ENCODE measurements around the gene TIMP3. TPM values are rescaled to one million over a fixed set of nuclear protein-coding genes. Genes with fewer than 3 reads are reported as not detected.
A peak's percentile ranks its signal among the peaks of the same experiment; 100 is the strongest.

TIMP3 gene
- total and polyA plus RNA-seq, 2 donors, result 8.7 to 29.7 TPM

DNA sequence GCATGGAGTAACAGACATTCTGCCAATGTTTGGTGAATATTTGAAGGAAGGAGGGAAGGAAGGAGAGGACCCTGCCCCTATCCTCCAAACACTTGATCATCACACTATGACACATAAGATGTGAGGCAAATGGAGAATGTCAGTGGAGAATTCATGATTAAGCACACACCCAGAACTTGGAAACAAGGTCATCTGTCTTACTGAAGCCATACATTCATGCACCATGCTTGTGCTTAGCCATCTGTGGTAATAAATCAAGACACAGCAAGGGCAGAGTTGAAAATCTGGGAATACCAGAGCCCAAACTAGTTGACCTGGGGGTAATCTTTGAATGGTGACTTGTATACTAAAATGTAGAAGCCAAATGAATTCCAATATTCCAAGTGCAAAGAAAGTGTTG, 7.9 kb upstream of the TIMP3 start:
- peaks cover 13 to 26% of the 10 kb centered on the region in 2 donors for H3K4me1 ChIP-seq (ENCODE audit: control insufficient read depth in 2 of 2, insufficient read depth in 2 of 2, low read length in 2 of 2)
- no peaks in the 10 kb centered on the region for H3K27me3 ChIP-seq (ENCODE audit: control insufficient read depth in 2 of 2, insufficient read depth in 1 of 2, low read length in 1 of 2)
- H3K4me3 ChIP-seq (ENCODE audit: low read length in 2 of 2), result no peak overlapping the region
- H3K36me3 ChIP-seq (ENCODE audit: control insufficient read depth in 2 of 2, insufficient read depth in 2 of 2, low read length in 1 of 2), result no peaks in the 10 kb centered on the region
- no peak overlapping the region for H3K27ac ChIP-seq (ENCODE audit: low read depth in 1 of 2, low read length in 1 of 2)
- DNase-seq (ENCODE audit: low read depth in 6 of 9, low spot score in 9 of 9), result no peak
- no peaks in the 10 kb centered on the region for H3K9me3 ChIP-seq (ENCODE audit: control insufficient read depth in 2 of 2, insufficient read depth in 1 of 2, low read length in 1 of 2)

DNA sequence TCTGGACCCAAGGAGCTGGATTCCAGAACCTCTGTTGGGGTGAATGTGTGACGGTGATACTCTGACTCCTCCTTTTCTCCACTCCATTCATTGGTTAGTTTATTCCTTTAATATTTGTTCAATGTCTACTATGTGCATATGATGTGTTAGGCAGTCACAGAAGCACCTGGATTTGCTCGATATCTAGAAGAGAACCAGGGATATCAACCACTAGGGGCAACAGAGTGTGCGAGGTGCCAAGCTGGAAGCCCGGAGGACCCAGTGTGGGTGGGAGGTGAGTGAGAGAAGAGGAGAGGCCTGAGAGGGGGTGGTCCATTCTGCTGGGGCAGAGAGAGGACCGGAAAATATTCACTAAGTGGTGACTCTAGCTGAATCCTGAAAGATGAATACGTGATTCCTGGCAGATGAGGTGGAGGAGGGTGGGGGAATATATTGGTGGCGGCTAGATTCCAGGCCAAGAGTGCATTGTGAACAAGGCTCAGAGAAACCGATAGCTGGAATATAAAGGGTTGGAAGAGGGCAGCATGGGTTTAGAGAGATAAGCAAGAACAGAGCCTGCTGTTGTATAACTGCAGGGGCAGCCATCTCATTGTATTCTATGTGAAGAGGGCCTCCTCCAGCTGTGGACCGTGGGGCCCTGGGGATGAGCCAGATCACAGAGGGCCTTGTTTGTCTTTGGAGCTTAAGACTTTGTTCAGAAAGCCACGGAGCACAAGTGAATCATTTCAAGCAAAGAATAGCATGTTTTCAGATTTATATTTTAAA, 6.9 kb upstream of the TIMP3 start:
- peaks cover 13 to 26% of the 10 kb centered on the region in 2 donors for H3K4me1 ChIP-seq (ENCODE audit: control insufficient read depth in 2 of 2, insufficient read depth in 2 of 2, low read length in 2 of 2)
- H3K27ac ChIP-seq (ENCODE audit: low read depth in 1 of 2, low read length in 1 of 2), result no peak overlapping the region
- DNase-seq (ENCODE audit: low read depth in 6 of 9, low spot score in 9 of 9), result no peak
- H3K27me3 ChIP-seq (ENCODE audit: control insufficient read depth in 2 of 2, insufficient read depth in 1 of 2, low read length in 1 of 2), result no peaks in the 10 kb centered on the region
- no peaks in the 10 kb centered on the region for H3K9me3 ChIP-seq (ENCODE audit: control insufficient read depth in 2 of 2, insufficient read depth in 1 of 2, low read length in 1 of 2)
- no peaks in the 10 kb centered on the region for H3K36me3 ChIP-seq (ENCODE audit: control insufficient read depth in 2 of 2, insufficient read depth in 2 of 2, low read length in 1 of 2)
- H3K4me3 ChIP-seq (ENCODE audit: low read length in 2 of 2), result no peak overlapping the region
- WGBS, result 90% methylated on average over 10 of the region's 10 CpGs

DNA sequence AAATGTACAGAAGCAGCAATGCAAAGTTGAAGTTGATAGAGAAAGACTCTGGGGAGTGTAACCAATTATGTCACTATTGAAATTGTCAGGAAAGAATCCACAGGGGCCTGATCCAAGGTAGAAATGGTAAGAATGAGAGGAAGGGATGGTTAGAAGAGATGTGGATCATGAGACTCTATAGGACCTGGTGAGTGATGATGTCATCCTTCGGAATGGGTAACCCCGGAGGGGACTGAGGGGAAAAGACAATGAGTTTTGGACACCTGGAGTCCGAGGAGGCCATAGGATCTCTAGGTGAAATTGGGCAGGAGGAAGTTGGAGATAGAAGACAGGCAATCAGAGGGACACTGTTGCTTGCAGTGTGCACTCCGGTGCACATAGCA, 6.3 kb upstream of the TIMP3 start:
- no peaks in the 10 kb centered on the region for H3K9me3 ChIP-seq (ENCODE audit: control insufficient read depth in 2 of 2, insufficient read depth in 1 of 2, low read length in 1 of 2)
- no peak overlapping the region for H3K4me3 ChIP-seq (ENCODE audit: low read length in 2 of 2)
- H3K27ac ChIP-seq (ENCODE audit: low read depth in 1 of 2, low read length in 1 of 2), result no peak overlapping the region
- H3K4me1 ChIP-seq (ENCODE audit: control insufficient read depth in 2 of 2, insufficient read depth in 2 of 2, low read length in 2 of 2), result peaks cover 13 to 26% of the 10 kb centered on the region in 2 donors
- WGBS, result 98% methylated on average over 4 of the region's 4 CpGs
- H3K27me3 ChIP-seq (ENCODE audit: control insufficient read depth in 2 of 2, insufficient read depth in 1 of 2, low read length in 1 of 2), result peaks cover 0 to 2% of the 10 kb centered on the region in 2 donors
- no peaks in the 10 kb centered on the region for H3K36me3 ChIP-seq (ENCODE audit: control insufficient read depth in 2 of 2, insufficient read depth in 2 of 2, low read length in 1 of 2)
- DNase-seq (ENCODE audit: low read depth in 6 of 9, low spot score in 9 of 9), result no peak

GRCh38 chr22:32796865-32797573, 4.5 kb upstream of the TIMP3 start:
- 15% methylated on average over 17 of the region's 17 CpGs for WGBS
- Histone ChIP-seq H3K27me3 (ENCODE audit: control insufficient read depth in 2 of 2, insufficient read depth in 1 of 2, low read length in 1 of 2) (peaks cover 14 to 19% of the 10 kb centered on the region in 2 donors), H3K9me3 (ENCODE audit: control insufficient read depth in 2 of 2, insufficient read depth in 1 of 2, low read length in 1 of 2) (no peaks in the 10 kb centered on the region), H3K4me3 (ENCODE audit: low read length in 2 of 2) (no peak overlapping the region), H3K4me1 (ENCODE audit: control insufficient read depth in 2 of 2, insufficient read depth in 2 of 2, low read length in 2 of 2) (peaks cover 18 to 37% of the 10 kb centered on the region in 2 donors), H3K27ac (ENCODE audit: low read depth in 1 of 2, low read length in 1 of 2) (no peak overlapping the region), H3K36me3 (ENCODE audit: control insufficient read depth in 2 of 2, insufficient read depth in 2 of 2, low read length in 1 of 2) (no peaks in the 10 kb centered on the region)
- peak; percentile 49 to 86 (median 67) for DNase-seq (ENCODE audit: low read depth in 6 of 9, low spot score in 9 of 9)

GRCh38 chr22:32799496-32799895, 2.0 kb upstream of the TIMP3 start:
- Histone ChIP-seq H3K27me3 (ENCODE audit: control insufficient read depth in 2 of 2, insufficient read depth in 1 of 2, low read length in 1 of 2) (peaks cover 26 to 31% of the 10 kb centered on the region in 2 donors), H3K4me1 (ENCODE audit: control insufficient read depth in 2 of 2, insufficient read depth in 2 of 2, low read length in 2 of 2) (peaks cover 20 to 47% of the 10 kb centered on the region in 2 donors), H3K9me3 (ENCODE audit: control insufficient read depth in 2 of 2, insufficient read depth in 1 of 2, low read length in 1 of 2) (no peaks in the 10 kb centered on the region), H3K36me3 (ENCODE audit: control insufficient read depth in 2 of 2, insufficient read depth in 2 of 2, low read length in 1 of 2) (no peaks in the 10 kb centered on the region), H3K27ac (ENCODE audit: low read depth in 1 of 2, low read length in 1 of 2) (no peak overlapping the region), H3K4me3 (ENCODE audit: low read length in 2 of 2) (no peak overlapping the region)
- WGBS, result 97% methylated on average over 6 of the region's 6 CpGs
- DNase-seq (ENCODE audit: low read depth in 6 of 9, low spot score in 9 of 9), result no peak

- WGBS, result 95% methylated on average over 8 of the region's 8 CpGs
- no peak for DNase-seq (ENCODE audit: low read depth in 6 of 9, low spot score in 9 of 9)
- Histone ChIP-seq H3K36me3 (ENCODE audit: control insufficient read depth in 2 of 2, insufficient read depth in 2 of 2, low read length in 1 of 2) (no peaks in the 10 kb centered on the region), H3K9me3 (ENCODE audit: control insufficient read depth in 2 of 2, insufficient read depth in 1 of 2, low read length in 1 of 2) (no peaks in the 10 kb centered on the region), H3K27me3 (ENCODE audit: control insufficient read depth in 2 of 2, insufficient read depth in 1 of 2, low read length in 1 of 2) (peaks cover 26 to 31% of the 10 kb centered on the region in 2 donors), H3K4me1 (ENCODE audit: control insufficient read depth in 2 of 2, insufficient read depth in 2 of 2, low read length in 2 of 2) (peaks cover 18 to 38% of the 10 kb centered on the region in 2 donors), H3K4me3 (ENCODE audit: low read length in 2 of 2) (no peak overlapping the region), H3K27ac (ENCODE audit: low read depth in 1 of 2, low read length in 1 of 2) (no peak overlapping the region)
Observed at GRCh38 chr22:32800158-32800882, 1.2 kb upstream of the TIMP3 start.

- Histone ChIP-seq H3K4me3 (ENCODE audit: low read length in 2 of 2) (peak overlapping the region in 1 of 2 donors; percentile 49), H3K36me3 (ENCODE audit: control insufficient read depth in 2 of 2, insufficient read depth in 2 of 2, low read length in 1 of 2) (no peaks in the 10 kb centered on the region), H3K27ac (ENCODE audit: low read depth in 1 of 2, low read length in 1 of 2) (no peak overlapping the region), H3K27me3 (ENCODE audit: control insufficient read depth in 2 of 2, insufficient read depth in 1 of 2, low read length in 1 of 2) (peaks cover 26 to 31% of the 10 kb centered on the region in 2 donors), H3K4me1 (ENCODE audit: control insufficient read depth in 2 of 2, insufficient read depth in 2 of 2, low read length in 2 of 2) (peaks cover 14 to 32% of the 10 kb centered on the region in 2 donors), H3K9me3 (ENCODE audit: control insufficient read depth in 2 of 2, insufficient read depth in 1 of 2, low read length in 1 of 2) (no peaks in the 10 kb centered on the region)
- 32% methylated on average over 21 of the region's 21 CpGs for WGBS
- no peak for DNase-seq (ENCODE audit: low read depth in 6 of 9, low spot score in 9 of 9)
Observed at GRCh38 chr22:32800994-32801536, 440 bp upstream of the TIMP3 start.

GRCh38 chr22:32802237-32802765, 796 bp downstream of the TIMP3 start:
- 16% methylated on average over 15 of the region's 15 CpGs for WGBS
- peak overlapping the region in 1 of 2 donors; percentile 8 for H3K27ac ChIP-seq (ENCODE audit: low read depth in 1 of 2, low read length in 1 of 2)
- no peak for DNase-seq (ENCODE audit: low read depth in 6 of 9, low spot score in 9 of 9)
- no peaks in the 10 kb centered on the region for H3K36me3 ChIP-seq (ENCODE audit: control insufficient read depth in 2 of 2, insufficient read depth in 2 of 2, low read length in 1 of 2)
- H3K9me3 ChIP-seq (ENCODE audit: control insufficient read depth in 2 of 2, insufficient read depth in 1 of 2, low read length in 1 of 2), result no peaks in the 10 kb centered on the region
- H3K27me3 ChIP-seq (ENCODE audit: control insufficient read depth in 2 of 2, insufficient read depth in 1 of 2, low read length in 1 of 2), result peaks cover 26 to 31% of the 10 kb centered on the region in 2 donors
- peaks cover 7 to 21% of the 10 kb centered on the region in 2 donors for H3K4me1 ChIP-seq (ENCODE audit: control insufficient read depth in 2 of 2, insufficient read depth in 2 of 2, low read length in 2 of 2)
- H3K4me3 ChIP-seq (ENCODE audit: low read length in 2 of 2), result peak overlapping the region; percentile 46 to 49

Measured in thymus (tissue), 11 donors.